HepG2 (cell line): ENCODE data around the gene TNFRSF11A. TPM values are rescaled to one million over a fixed set of nuclear protein-coding genes. Genes with fewer than 3 reads are reported as not detected.

ENCODE experiments used
- CEBPB ChIP-seq: IDR thresholded peaks from 2 replicates; pipeline ENCODE4 v1.6.1; 2011; ENCODE audit warnings: low read depth, low read length, improper control_type of control experiment, borderline replicate concordance
- HIVEP1 ChIP-seq: sonication (generic); formaldehyde crosslinking; IDR thresholded peaks from 2 replicates; pipeline ENCODE4 v1.4.0; 2020; ENCODE audit warnings: mild to moderate bottlenecking, missing genetic modification reagents
- KAT8 ChIP-seq: IDR thresholded peaks from 2 replicates; pipeline ENCODE4 v1.6.1; 2016; ENCODE audit warnings: missing genetic modification reagents, missing compliant biosample characterization
- KMT2A ChIP-seq: sonication (generic); formaldehyde crosslinking; IDR thresholded peaks from 2 replicates; pipeline ENCODE4 v1.4.0; 2020; ENCODE audit warnings: missing genetic modification reagents
- NRL ChIP-seq: sonication (generic); formaldehyde crosslinking; IDR thresholded peaks from 2 replicates; pipeline ENCODE4 v1.5.0; 2020; ENCODE audit warnings: missing genetic modification reagents, mild to moderate bottlenecking, moderate library complexity, borderline replicate concordance
- RAD51 ChIP-seq: fragments of 450-650 bp; IDR thresholded peaks from 2 replicates; pipeline ENCODE4 v1.6.1; 2016; ENCODE audit warnings: borderline replicate concordance
- SMAD9 ChIP-seq: sonication (generic); formaldehyde crosslinking; IDR thresholded peaks from 2 replicates; pipeline ENCODE4 v1.5.1; 2020; ENCODE audit warnings: mild to moderate bottlenecking, missing genetic modification reagents
- SMC3 ChIP-seq: IDR thresholded peaks from 2 replicates; pipeline ENCODE4 v1.6.1; 2011; ENCODE audit warnings: low read length, improper control_type of control experiment
- TBX3 ChIP-seq: fragments of 450-650 bp; IDR thresholded peaks from 2 replicates; pipeline ENCODE4 v1.6.1; 2017; ENCODE audit warnings: antibody characterized with exemption, mild to moderate bottlenecking, inconsistent platforms, borderline replicate concordance
- YY1 ChIP-seq: IDR thresholded peaks from 2 replicates; pipeline ENCODE4 v1.6.1; 2011; ENCODE audit warnings: low read length, low read depth, moderate library complexity, mild to moderate bottlenecking; ENCODE audit not compliant: insufficient read depth, insufficient replicate concordance
- ZBTB1 ChIP-seq: sonication (generic); formaldehyde crosslinking; IDR thresholded peaks from 2 replicates; pipeline ENCODE4 v1.4.0; 2020; ENCODE audit warnings: missing genetic modification reagents, borderline replicate concordance
- ZFAT ChIP-seq: sonication (generic); formaldehyde crosslinking; conservative IDR thresholded peaks from 2 replicates; pipeline ENCODE4 v1.8.1; 2023; ENCODE audit warnings: missing genetic modification reagents, inconsistent platforms
- ZFY ChIP-seq: sonication (generic); formaldehyde crosslinking; IDR thresholded peaks from 2 replicates; pipeline ENCODE4 v1.4.0; 2020; ENCODE audit warnings: missing genetic modification reagents
- ZNF570 ChIP-seq: sonication (generic); formaldehyde crosslinking; IDR thresholded peaks from 2 replicates; pipeline ENCODE4 v1.4.0; 2020; ENCODE audit warnings: mild to moderate bottlenecking, missing genetic modification reagents, borderline replicate concordance
- ZNF724P ChIP-seq: sonication (generic); formaldehyde crosslinking; IDR thresholded peaks from 2 replicates; pipeline ENCODE4 v1.8.0; 2022; ENCODE audit warnings: missing genetic modification reagents, borderline replicate concordance
- polyA plus RNA-seq, 8 experiments: library from polyadenylated mRNA; depleted of rRNA in 3 of 8; stranded (reverse) in 7 of 8; unstranded in 1 of 8; fragments of >200 nt; fragmentation: Illumina TruSeq in 4 of 8; extraction: Trizol in 4 of 8; gene quantifications; 2 replicates each; pipeline versions ENCODE4 v1.2.1 to v1.2.3, GENCODE V29; 2011 to 2016; ENCODE audit warnings: low read depth in 4 of 8, missing spikeins in 1 of 8, mixed read lengths in 1 of 8; ENCODE audit not compliant: insufficient read depth in 1 of 8
- total RNA-seq, 5 experiments: library from RNA; depleted of rRNA; stranded (reverse); fragments of >200 nt; fragmentation: Illumina TruSeq; extraction: Trizol; gene quantifications; 2 replicates each; pipeline ENCODE4 v1.2.3, GENCODE V29; 2016; ENCODE audit warnings: low read depth in 1 of 5
- TF ChIP-seq, protein P1 (sequence below): sonication (generic); formaldehyde crosslinking; IDR thresholded peaks from 2 replicates; pipeline ENCODE4 v1.5.0; 2020; ENCODE audit warnings: mild to moderate bottlenecking, missing genetic modification reagents, borderline replicate concordance
- TF ChIP-seq, protein P2 (sequence below): sonication (generic); formaldehyde crosslinking; conservative IDR thresholded peaks from 2 replicates; pipeline ENCODE4 v1.8.0; 2022; ENCODE audit warnings: missing genetic modification reagents
- TF ChIP-seq, protein P3 (sequence below): sonication (generic); formaldehyde crosslinking; IDR thresholded peaks from 2 replicates; pipeline ENCODE4 v1.4.0; 2020; ENCODE audit warnings: mild to moderate bottlenecking, missing genetic modification reagents
- TF ChIP-seq, protein P4 (sequence below): sonication (generic); formaldehyde crosslinking; IDR thresholded peaks from 2 replicates; pipeline ENCODE4 v1.4.0; 2020; ENCODE audit warnings: mild to moderate bottlenecking, missing genetic modification reagents
- TF ChIP-seq, protein P5 (sequence below): IDR thresholded peaks from 2 replicates; pipeline ENCODE4 v1.6.1; 2012; ENCODE audit warnings: inconsistent platforms
- TF ChIP-seq, protein P6 (sequence below): sonication (generic); formaldehyde crosslinking; IDR thresholded peaks from 2 replicates; pipeline ENCODE4 v1.5.0; 2020; ENCODE audit warnings: mild to moderate bottlenecking, missing genetic modification reagents
- TF ChIP-seq, protein P7 (sequence below): sonication (generic); formaldehyde crosslinking; IDR thresholded peaks from 2 replicates; pipeline ENCODE4 v1.5.1; 2020; ENCODE audit warnings: mild to moderate bottlenecking, missing genetic modification reagents, moderate library complexity

TNFRSF11A gene
- total and polyA plus RNA-seq, 2 of the 13 experiments (the other 11 are each of a cell fraction or from before 2014, with no cell fraction given): 4.6 to 6.4 TPM

DNA sequence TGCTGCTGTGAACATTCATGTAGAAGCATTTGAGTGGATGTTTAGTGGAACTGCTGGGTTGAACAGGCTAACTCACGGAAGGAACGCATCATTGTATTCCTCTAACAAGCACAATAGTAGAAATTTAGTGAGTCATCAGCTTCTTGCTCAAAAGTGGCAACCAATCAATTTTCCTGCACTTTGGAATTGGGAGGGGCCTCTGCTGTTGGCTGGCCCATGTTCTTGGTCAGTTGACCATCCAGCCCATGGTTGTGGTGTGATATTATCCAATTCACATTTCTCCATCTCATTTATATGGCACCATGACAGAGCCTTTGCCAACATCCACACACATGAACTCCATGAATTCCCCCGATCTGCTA, 95.0 kb downstream of the TNFRSF11A start (continued):
- TF ChIP-seq, protein P1, sequence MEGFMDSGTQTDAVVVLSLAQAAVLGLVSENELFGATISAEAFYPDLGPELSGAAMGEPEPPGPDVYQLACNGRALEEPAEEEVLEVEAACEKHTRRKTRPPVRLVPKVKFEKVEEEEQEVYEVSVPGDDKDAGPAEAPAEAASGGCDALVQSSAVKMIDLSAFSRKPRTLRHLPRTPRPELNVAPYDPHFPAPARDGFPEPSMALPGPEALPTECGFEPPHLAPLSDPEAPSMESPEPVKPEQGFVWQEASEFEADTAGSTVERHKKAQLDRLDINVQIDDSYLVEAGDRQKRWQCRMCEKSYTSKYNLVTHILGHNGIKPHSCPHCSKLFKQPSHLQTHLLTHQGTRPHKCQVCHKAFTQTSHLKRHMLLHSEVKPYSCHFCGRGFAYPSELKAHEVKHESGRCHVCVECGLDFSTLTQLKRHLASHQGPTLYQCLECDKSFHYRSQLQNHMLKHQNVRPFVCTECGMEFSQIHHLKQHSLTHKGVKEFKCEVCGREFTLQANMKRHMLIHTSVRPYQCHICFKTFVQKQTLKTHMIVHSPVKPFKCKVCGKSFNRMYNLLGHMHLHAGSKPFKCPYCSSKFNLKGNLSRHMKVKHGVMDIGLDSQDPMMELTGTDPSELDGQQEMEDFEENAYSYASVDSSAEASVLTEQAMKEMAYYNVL (CRISPR knock-in tag): peak; percentile 49; the same call in 1 of the 2 replicates
- TF ChIP-seq CEBPB (peak; percentile 83), SMAD9 (CRISPR knock-in tag) (no peak), ZBTB1 (no peak), ZFY (CRISPR knock-in tag) (no peak), ZFAT (CRISPR knock-in tag) (no peak), YY1 (no peak), NRL (CRISPR knock-in tag) (no peak), ZNF570 (no peak), KAT8 (CRISPR knock-in tag) (no peak), SMC3 (0 out of 2 replicates have a peak, but pooled peaks have one; percentile 1), HIVEP1 (CRISPR knock-in tag) (no peak), RAD51 (no peak), ZNF724P (CRISPR knock-in tag) (no peak), KMT2A (CRISPR knock-in tag) (no peak), TBX3 (no peak)
- TF ChIP-seq, protein P2, sequence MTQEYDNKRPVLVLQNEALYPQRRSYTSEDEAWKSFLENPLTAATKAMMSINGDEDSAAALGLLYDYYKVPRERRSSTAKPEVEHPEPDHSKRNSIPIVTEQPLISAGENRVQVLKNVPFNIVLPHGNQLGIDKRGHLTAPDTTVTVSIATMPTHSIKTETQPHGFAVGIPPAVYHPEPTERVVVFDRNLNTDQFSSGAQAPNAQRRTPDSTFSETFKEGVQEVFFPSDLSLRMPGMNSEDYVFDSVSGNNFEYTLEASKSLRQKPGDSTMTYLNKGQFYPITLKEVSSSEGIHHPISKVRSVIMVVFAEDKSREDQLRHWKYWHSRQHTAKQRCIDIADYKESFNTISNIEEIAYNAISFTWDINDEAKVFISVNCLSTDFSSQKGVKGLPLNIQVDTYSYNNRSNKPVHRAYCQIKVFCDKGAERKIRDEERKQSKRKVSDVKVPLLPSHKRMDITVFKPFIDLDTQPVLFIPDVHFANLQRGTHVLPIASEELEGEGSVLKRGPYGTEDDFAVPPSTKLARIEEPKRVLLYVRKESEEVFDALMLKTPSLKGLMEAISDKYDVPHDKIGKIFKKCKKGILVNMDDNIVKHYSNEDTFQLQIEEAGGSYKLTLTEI (CRISPR knock-in tag): no peak
- TF ChIP-seq, protein P3, sequence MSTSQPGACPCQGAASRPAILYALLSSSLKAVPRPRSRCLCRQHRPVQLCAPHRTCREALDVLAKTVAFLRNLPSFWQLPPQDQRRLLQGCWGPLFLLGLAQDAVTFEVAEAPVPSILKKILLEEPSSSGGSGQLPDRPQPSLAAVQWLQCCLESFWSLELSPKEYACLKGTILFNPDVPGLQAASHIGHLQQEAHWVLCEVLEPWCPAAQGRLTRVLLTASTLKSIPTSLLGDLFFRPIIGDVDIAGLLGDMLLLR (CRISPR knock-in tag): no peak
- TF ChIP-seq, protein P4, sequence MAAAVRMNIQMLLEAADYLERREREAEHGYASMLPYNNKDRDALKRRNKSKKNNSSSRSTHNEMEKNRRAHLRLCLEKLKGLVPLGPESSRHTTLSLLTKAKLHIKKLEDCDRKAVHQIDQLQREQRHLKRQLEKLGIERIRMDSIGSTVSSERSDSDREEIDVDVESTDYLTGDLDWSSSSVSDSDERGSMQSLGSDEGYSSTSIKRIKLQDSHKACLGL (CRISPR knock-in tag): no peak
- TF ChIP-seq, protein P5, sequence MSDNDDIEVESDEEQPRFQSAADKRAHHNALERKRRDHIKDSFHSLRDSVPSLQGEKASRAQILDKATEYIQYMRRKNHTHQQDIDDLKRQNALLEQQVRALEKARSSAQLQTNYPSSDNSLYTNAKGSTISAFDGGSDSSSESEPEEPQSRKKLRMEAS: no peak; the same call in 1 of the 2 replicates
- TF ChIP-seq, protein P6, sequence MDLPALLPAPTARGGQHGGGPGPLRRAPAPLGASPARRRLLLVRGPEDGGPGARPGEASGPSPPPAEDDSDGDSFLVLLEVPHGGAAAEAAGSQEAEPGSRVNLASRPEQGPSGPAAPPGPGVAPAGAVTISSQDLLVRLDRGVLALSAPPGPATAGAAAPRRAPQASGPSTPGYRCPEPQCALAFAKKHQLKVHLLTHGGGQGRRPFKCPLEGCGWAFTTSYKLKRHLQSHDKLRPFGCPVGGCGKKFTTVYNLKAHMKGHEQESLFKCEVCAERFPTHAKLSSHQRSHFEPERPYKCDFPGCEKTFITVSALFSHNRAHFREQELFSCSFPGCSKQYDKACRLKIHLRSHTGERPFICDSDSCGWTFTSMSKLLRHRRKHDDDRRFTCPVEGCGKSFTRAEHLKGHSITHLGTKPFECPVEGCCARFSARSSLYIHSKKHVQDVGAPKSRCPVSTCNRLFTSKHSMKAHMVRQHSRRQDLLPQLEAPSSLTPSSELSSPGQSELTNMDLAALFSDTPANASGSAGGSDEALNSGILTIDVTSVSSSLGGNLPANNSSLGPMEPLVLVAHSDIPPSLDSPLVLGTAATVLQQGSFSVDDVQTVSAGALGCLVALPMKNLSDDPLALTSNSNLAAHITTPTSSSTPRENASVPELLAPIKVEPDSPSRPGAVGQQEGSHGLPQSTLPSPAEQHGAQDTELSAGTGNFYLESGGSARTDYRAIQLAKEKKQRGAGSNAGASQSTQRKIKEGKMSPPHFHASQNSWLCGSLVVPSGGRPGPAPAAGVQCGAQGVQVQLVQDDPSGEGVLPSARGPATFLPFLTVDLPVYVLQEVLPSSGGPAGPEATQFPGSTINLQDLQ (CRISPR knock-in tag): no peak
- TF ChIP-seq, protein P7, sequence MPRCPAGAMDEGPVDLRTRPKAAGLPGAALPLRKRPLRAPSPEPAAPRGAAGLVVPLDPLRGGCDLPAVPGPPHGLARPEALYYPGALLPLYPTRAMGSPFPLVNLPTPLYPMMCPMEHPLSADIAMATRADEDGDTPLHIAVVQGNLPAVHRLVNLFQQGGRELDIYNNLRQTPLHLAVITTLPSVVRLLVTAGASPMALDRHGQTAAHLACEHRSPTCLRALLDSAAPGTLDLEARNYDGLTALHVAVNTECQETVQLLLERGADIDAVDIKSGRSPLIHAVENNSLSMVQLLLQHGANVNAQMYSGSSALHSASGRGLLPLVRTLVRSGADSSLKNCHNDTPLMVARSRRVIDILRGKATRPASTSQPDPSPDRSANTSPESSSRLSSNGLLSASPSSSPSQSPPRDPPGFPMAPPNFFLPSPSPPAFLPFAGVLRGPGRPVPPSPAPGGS (CRISPR knock-in tag): no peak
